Ishikawa (cell line): Measurements from ENCODE around the gene RIT1.

ENCODE experiments used
- CEBPB ChIP-seq: IDR thresholded peaks from 2 replicates; pipeline ENCODE4 v1.6.1; 2012
- CREB1 ChIP-seq: IDR thresholded peaks from 2 replicates; pipeline ENCODE4 v1.6.1; 2012; ENCODE audit warnings: low read depth
- EGR1 ChIP-seq: IDR thresholded peaks from 2 replicates; pipeline ENCODE4 v1.6.1; 2012
- EP300 ChIP-seq: IDR thresholded peaks from 2 replicates; pipeline ENCODE4 v1.6.1; 2012; ENCODE audit warnings: borderline replicate concordance
- FOXM1 ChIP-seq: IDR thresholded peaks from 2 replicates; pipeline ENCODE4 v1.6.1; 2012; ENCODE audit warnings: low read depth, borderline replicate concordance
- MAX ChIP-seq: IDR thresholded peaks from 2 replicates; pipeline ENCODE4 v1.6.1; 2012
- NFIC ChIP-seq: IDR thresholded peaks from 2 replicates; pipeline ENCODE4 v1.6.1; 2012
- RAD21 ChIP-seq: IDR thresholded peaks from 2 replicates; pipeline ENCODE4 v1.6.1; 2012; ENCODE audit warnings: low read depth
- REST ChIP-seq: IDR thresholded peaks from 2 replicates; pipeline ENCODE4 v1.6.1; 2012; ENCODE audit warnings: low read depth, mild to moderate bottlenecking
- TAF1 ChIP-seq: IDR thresholded peaks from 2 replicates; pipeline ENCODE4 v1.6.1; 2012; ENCODE audit warnings: low read depth, mild to moderate bottlenecking
- TCF12 ChIP-seq: IDR thresholded peaks from 2 replicates; pipeline ENCODE4 v1.6.1; 2012; ENCODE audit warnings: low read depth
- TEAD4 ChIP-seq: IDR thresholded peaks from 2 replicates; pipeline ENCODE4 v1.6.1; 2012
- USF1 ChIP-seq: IDR thresholded peaks from 2 replicates; pipeline ENCODE4 v1.6.1; 2012
- YY1 ChIP-seq: IDR thresholded peaks from 2 replicates; pipeline ENCODE4 v1.6.1; 2012; ENCODE audit warnings: low read depth
- ZBTB7A ChIP-seq: IDR thresholded peaks from 2 replicates; pipeline ENCODE4 v1.6.1; 2012; ENCODE audit warnings: low read depth

RIT1 gene

GRCh38 chr1:155946633-155947219 lies 35.6 kb upstream of the RIT1 start:
- TF ChIP-seq CREB1 (no peak), FOXM1 (no peak), NFIC (no peak), EGR1 (no peak), TEAD4 (no peak), TAF1 (no peak), EP300 (no peak), RAD21 (no peak), REST (no peak), CEBPB (no peak), USF1 (no peak), YY1 (no peak), TCF12 (no peak), MAX (no peak)

GRCh38 chr1:155944444-155944799 lies 33.3 kb upstream of the RIT1 start:
- TF ChIP-seq FOXM1 = no peak
- no peak for TF ChIP-seq USF1
- no peak for TF ChIP-seq RAD21
- no peak for TF ChIP-seq REST
- TF ChIP-seq YY1 = no peak
- no peak for TF ChIP-seq CEBPB
- TF ChIP-seq NFIC = no peak
- TF ChIP-seq TAF1 = no peak

- TF ChIP-seq EP300 (no peak), RAD21 (no peak), CREB1 (no peak), NFIC (no peak)
Measured at GRCh38 chr1:155942578-155943141, 31.5 kb upstream of the RIT1 start.

- TF ChIP-seq TAF1 (no peak), TCF12 (no peak), USF1 (no peak), FOXM1 (no peak), REST (no peak), RAD21 (no peak), EP300 (no peak), EGR1 (no peak), NFIC (no peak), CEBPB (no peak), MAX (no peak), CREB1 (no peak), ZBTB7A (no peak), YY1 (no peak), TEAD4 (no peak)
Measured at GRCh38 chr1:155941845-155942531, 30.8 kb upstream of the RIT1 start.
